GM12873 (cell line): Measurements from ENCODE around the gene GDE1.

Experiments used
- TF ChIP-seq, protein P1 (sequence below): IDR thresholded peaks from 2 replicates; pipeline ENCODE4 v1.5.1; 2012; ENCODE audit warnings: low read depth, mild to moderate bottlenecking, moderate library complexity, low read length, control low read depth; ENCODE audit not compliant: insufficient read depth; ENCODE audit errors: missing control alignments

Gene GDE1

DNA sequence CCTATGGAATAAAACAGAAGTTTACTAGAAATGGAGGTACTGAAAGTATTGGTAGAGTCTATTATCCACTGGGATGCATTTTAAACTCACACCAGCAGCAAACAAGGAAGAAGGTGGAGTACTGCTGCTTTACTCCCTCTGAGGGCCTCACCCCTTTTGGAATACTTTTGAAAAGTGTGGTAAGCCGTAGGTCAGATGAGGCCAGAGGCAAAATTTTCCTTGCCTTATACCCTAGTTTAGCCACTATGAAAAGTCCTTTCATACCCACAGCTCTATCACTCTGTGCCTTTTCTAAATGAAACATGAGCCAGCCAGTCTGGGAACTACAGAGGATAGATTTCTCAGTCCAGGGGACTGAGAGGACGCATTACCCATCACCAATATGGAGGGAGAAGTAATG lies 14.0 kb downstream of the GDE1 start:
- TF ChIP-seq, protein P1, sequence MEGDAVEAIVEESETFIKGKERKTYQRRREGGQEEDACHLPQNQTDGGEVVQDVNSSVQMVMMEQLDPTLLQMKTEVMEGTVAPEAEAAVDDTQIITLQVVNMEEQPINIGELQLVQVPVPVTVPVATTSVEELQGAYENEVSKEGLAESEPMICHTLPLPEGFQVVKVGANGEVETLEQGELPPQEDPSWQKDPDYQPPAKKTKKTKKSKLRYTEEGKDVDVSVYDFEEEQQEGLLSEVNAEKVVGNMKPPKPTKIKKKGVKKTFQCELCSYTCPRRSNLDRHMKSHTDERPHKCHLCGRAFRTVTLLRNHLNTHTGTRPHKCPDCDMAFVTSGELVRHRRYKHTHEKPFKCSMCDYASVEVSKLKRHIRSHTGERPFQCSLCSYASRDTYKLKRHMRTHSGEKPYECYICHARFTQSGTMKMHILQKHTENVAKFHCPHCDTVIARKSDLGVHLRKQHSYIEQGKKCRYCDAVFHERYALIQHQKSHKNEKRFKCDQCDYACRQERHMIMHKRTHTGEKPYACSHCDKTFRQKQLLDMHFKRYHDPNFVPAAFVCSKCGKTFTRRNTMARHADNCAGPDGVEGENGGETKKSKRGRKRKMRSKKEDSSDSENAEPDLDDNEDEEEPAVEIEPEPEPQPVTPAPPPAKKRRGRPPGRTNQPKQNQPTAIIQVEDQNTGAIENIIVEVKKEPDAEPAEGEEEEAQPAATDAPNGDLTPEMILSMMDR: no peak

DNA sequence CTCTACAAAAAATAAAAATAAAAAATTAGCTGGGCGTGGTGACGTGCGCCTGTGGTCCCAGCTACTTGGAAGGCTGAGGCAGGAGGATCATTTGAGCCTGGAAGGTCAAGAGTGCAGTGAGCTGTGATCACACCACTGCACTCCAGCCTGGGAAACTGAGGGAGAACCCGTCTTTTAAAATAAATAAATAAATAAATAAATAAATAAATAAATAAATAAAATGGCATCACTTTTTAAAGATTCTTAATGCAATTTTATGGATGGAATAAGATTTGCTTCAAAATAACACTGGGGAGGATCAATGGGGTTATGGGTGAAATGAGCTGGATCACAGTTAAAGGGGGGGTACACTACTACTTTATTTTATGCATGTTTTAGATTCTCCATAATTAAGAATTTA lies 14.9 kb downstream of the GDE1 start:
- TF ChIP-seq, protein P1: no peak

DNA sequence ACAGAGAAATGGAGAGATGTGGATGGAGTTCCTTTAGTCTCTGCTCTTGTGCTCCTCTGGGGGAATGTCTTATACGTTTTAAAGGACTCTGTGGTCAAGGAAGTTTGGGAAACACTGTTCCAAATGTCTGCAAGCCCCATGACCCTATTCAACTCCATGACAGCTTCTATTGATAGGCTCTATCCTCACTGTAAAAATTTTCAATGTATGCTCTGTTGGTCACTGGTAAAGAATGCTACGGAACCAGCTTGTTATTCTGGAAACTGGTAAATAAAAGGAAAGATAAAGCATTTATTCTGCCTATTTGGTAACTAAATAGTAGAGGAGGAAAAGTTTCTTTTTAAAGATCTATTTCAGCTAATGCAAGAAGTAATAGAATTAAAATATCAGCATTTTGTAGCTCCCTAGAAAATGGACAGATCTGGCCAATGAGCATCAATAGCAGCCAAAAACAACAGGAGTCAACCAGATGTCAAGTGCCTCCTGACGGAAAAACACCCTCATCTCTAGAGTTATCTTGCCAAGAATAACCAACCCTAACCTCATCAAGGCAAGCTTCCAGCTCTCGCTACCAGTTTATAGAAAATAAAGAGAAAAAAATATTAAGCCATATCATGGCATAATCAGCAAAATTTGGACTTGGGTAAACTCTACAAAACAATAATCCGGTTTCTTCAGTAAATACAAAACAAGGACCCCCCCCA lies 16.1 kb downstream of the GDE1 start:
- TF ChIP-seq, protein P1: no peak

DNA sequence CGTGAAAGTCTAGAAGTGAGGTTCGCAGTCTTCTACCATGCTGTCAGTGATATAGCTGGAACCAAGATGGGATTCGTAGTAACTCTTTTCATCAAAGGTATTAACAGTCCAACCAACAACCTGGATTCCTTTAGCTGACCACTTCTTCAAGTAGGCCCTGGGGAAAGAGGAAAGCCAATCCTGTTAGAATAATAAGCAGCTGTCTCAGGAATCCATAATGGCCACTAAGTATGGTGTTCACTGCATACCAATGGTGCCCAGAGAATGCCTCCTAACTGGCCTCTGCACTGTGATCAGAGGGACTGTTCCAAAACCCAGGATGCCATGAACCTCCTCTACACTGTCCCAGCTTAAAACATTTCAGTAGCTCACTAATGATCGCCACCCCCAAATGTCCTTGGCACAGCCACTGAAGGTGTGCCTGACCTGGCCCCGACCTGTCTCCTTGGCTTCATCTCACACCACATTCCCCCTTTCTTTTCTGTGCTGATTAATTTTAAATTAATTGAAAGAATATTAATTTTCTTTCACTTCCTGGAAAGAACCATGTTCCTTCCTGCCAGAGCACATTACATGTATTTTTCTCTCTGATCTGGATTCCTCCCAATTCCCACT lies 18.3 kb downstream of the GDE1 start:
- TF ChIP-seq, protein P1: no peak

DNA sequence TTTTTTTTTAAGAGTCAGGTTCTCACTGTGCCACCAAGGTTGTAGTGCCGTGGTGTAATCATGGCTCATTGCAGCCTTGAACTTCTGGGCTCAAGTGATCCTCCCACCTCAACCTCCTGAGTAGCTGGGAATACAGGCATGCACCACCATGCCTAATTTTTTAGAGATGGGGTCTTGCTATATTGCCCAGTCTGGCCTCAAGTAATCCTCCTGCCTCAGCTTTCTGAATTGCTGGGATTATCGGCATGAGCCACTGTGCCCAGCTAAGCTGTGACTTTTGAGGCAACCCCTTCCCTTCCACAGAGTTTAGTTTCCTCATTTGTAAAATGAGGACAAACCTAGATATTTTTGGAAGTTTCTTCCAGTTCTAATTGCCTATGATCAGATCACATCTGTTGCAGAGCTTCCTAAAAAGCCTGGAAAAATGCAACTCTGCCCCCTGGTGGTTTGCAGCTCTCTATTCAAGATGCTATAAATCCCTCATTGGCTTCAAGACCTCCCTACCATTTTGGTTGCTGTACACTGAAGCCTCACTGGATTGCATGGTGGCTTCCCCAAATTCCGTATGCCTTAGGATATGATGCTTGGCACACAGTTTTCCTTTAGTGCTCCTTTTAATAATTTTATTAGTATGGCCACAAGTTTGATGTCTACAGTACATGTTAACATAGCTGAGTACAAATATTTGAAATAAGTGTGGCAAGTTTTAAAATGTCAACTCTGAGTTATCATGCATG lies 19.3 kb downstream of the GDE1 start:
- TF ChIP-seq, protein P1: peak; percentile 77

DNA sequence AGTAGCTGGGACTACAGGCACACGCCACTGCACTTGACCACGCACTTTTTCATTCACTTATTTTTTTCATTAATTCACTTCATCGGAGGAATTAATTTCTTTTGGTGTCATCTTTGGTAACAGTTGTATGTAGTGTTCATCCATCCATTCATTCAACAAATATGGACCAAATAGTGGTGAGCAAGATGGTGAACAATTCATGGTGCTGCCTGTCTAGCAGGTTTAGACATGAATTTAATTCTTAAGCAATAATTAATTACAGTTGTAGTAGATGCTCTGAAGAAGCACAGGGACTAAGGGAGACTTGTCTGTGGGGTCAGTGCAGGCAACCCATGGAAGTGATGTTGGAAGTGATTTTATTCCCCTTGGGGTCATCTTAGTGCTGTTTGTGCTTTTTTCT lies 22.4 kb downstream of the GDE1 start:
- TF ChIP-seq, protein P1: no peak

DNA sequence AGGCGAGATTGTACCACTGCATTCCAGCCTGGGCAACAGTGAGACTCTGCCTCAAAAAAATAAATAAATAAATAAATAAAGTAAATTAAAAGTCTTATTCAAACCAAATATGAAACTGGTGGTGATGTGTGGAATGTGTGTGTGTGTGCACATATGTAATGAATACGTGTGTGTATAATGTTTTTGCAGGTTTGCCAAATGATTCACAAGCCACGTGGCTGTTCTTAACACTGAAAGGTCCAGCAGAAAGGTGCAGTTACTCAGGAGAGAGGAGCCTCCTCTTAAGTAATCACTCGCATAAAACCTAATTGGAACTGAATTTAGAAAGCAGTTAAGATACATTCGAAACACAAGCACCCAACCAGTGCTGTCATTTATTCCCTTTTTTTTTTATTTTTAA lies 22.9 kb downstream of the GDE1 start:
- TF ChIP-seq, protein P1: no peak
